Heart right ventricle (tissue), 16 donors: ENCODE data around the gene F8A1. TPM values are rescaled to one million over a fixed set of nuclear protein-coding genes. Genes with fewer than 3 reads are reported as not detected.
"Not testable (repeated sequence)": the region's sequence is repeated elsewhere in the genome, so short reads cannot be mapped to it uniquely, and the experiment has no call there.

ENCODE experiments used
- ATAC-seq, 8 donors: fragments of 200-7000 bp; cut with Tn5 transposase; one replicate each; pipeline ENCODE4 v1.9.1; 2020; ENCODE audit warnings: mild to moderate bottlenecking in 8 of 8, moderate library complexity in 8 of 8, moderate number of reproducible peaks in 1 of 8
- DNase-seq, 2 donors: peaks; one replicate each; pipeline ENCODE4 v3.0.0-alpha.2; 2020
- H3K27ac ChIP-seq, 10 donors: fragments of 200-600 bp; sonication (generic) in 2 of 10; one replicate each; pipeline versions ENCODE4 v1.5.0 to v1.8.0; 2020 to 2022; ENCODE audit warnings: mild to moderate bottlenecking in 3 of 10
- H3K27me3 ChIP-seq, 7 donors: fragments of 200-600 bp; one replicate each; pipeline ENCODE4 v1.8.0; 2021 to 2022; ENCODE audit warnings: mild to moderate bottlenecking in 2 of 7
- H3K36me3 ChIP-seq, 9 donors: fragments of 200-600 bp; sonication (generic) in 1 of 9; one replicate each; pipeline versions ENCODE4 v1.5.0 to v1.8.0; 2020 to 2022; ENCODE audit warnings: mild to moderate bottlenecking in 2 of 9
- H3K4me1 ChIP-seq, 9 donors: fragments of 200-600 bp; sonication (generic) in 1 of 9; one replicate each; pipeline versions ENCODE4 v1.5.0 to v1.8.0; 2020 to 2022; ENCODE audit warnings: mild to moderate bottlenecking in 4 of 9
- H3K4me3 ChIP-seq, 10 donors: fragments of 200-600 bp; sonication (generic) in 2 of 10; one replicate each; pipeline versions ENCODE4 v1.5.0 to v1.8.0; 2020 to 2022; ENCODE audit warnings: mild to moderate bottlenecking in 7 of 10, moderate library complexity in 2 of 10
- H3K9me3 ChIP-seq, 11 donors: fragments of 200-600 bp in 10 of 11; sonication (generic) in 2 of 11; one replicate each; pipeline versions ENCODE4 v1.5.0 to v1.8.0; 2013 to 2022; ENCODE audit warnings: mild to moderate bottlenecking in 2 of 11, control low read depth in 1 of 11, moderate library complexity in 1 of 11
- CTCF ChIP-seq, 9 donors: fragments of 200-600 bp; sonication (generic) in 2 of 9; IDR thresholded peaks; one replicate each; pipeline versions ENCODE4 v1.5.0 to v1.8.0; 2021 to 2022; ENCODE audit warnings: antibody characterized with exemption in 9 of 9, mild to moderate bottlenecking in 5 of 9, moderate library complexity in 1 of 9
- WGBS, 2 donors: extraction: QIAGEN DNeasy Blood & Tissue Kit; methylation state at CpG; one replicate each; pipeline ENCODE4 v1.1.7; 2013; ENCODE audit warnings: inconsistent platforms in 1 of 2; 5-methylcytosine and 5-hydroxymethylcytosine counted together
- intact Hi-C, 10 donors: fragments of 100-400 bp; cut with DNase I; formaldehyde crosslinking; loops; one replicate each; pipeline versions ENCODE4 v1.11.1 to v1.14.2; 2022
- microRNA-seq, 2 donors: library from miRNA; unstranded; fragments of <30 nt; microRNA quantifications; one replicate each; pipeline ENCODE4 v1.2.0, GENCODE V29; 2021
- polyA plus RNA-seq, 2 donors: library from polyadenylated mRNA; stranded (reverse); fragments of 200-250 nt; gene quantifications; one replicate each; pipeline ENCODE4 v1.2.3, GENCODE V29; 2013
- total RNA-seq, 10 donors: library from RNA; stranded (reverse); fragmentation: NEBNext Ultra II Directional in 3 of 10; extraction: Animal tissue kit (Norgen Biotek cat#: 25700) in 3 of 10; gene quantifications; one replicate each; pipeline versions ENCODE4 v1.2.1 to v1.2.4, GENCODE V29; 2021 to 2023
- donor health status: Arrhythmogenic right ventricular cardiomyopathy.
- donor health status: ischemic (EF 13 %, LVEDD 7.1; RV severe dilation, severe dysfunction).
- donor health status: healthy with polysubstance abuse.
- donor health status: DM: no; HTN: yes; CAD: no.
- donor health status: DM: no; HTN: no; CAD: no.
- donor health status: ischemic (EF 25% LVEDD 6.9; RV normal size, moderate dysfunction).
- donor health status: ischemic (EF 25% LVEDD 5.7; RV mildly dilated, moderate dysfunction).
- donor health status: healthy.
- donor health status: DM: yes; HTN: yes; CAD: no.
- donor health status: Ischemic cardiomyopathy.
- donor health status: ischemic (EF 35%, LVEDD 5.7; RV mildly dilated, moderate dysfunction).
- donor health status: nonischemic (EF 11% LVEDD 7.7; RV severe dilation, severe dysfunction).
- donor health status: DM: yes; HTN: yes; CAD: no.
- donor health status: PGD.
- donor health status: ischemic (EF 29% LVEDD 5.4; RV normal size, mild dysfunction).
- donor health status: nonischemic (EF 23%, LVEDD 6.1; RV moderate dilation, normal function).

F8A1 gene
- total and polyA plus RNA-seq, 12 donors: 13.9 to 41.5 (median 26.9) TPM

GRCh38 chrX:154914052-154914451, 27.9 kb downstream of the F8A1 start:
- no peaks in the 10 kb centered on the region for H3K36me3 ChIP-seq
- H3K27ac ChIP-seq: no peak overlapping the region
- 95 to 100% methylated on average over 2 of the region's 2 CpGs for WGBS, 2 donors
- no peak for TF ChIP-seq CTCF (IDR thresholded peaks at IDR 0.05)
- H3K4me3 ChIP-seq: no peak overlapping the region
- intact Hi-C loops: no loop called here
- no peaks in the 10 kb centered on the region for H3K27me3 ChIP-seq
- H3K9me3 ChIP-seq: peaks cover 0 to 27% (median 5%) of the 10 kb centered on the region in 11 donors
- no peak for ATAC-seq
- no peak for DNase-seq
- H3K4me1 ChIP-seq: no peaks in the 10 kb centered on the region

- 7 to 18% methylated on average over 5 of the region's 5 CpGs for WGBS, 2 donors
- peak overlapping the region in 4 of 10 donors; percentile 16 to 27 (median 24) for H3K4me3 ChIP-seq
- ATAC-seq (peak; percentile 46 to 70 (median 56)), DNase-seq (peak in 1 of 2 donors; percentile 60)
- no peaks in the 10 kb centered on the region for H3K27me3 ChIP-seq
- TF ChIP-seq CTCF (IDR thresholded peaks at IDR 0.05): peak in 7 of 9 donors; percentile 38 to 66 (median 56)
- H3K36me3 ChIP-seq: no peaks in the 10 kb centered on the region
- no peak overlapping the region for H3K27ac ChIP-seq
- intact Hi-C loops: no loop called here
- H3K9me3 ChIP-seq: peaks cover 0 to 19% (median 0%) of the 10 kb centered on the region in 11 donors
- no peaks in the 10 kb centered on the region for H3K4me1 ChIP-seq
Measured at GRCh38 chrX:154918060-154918483, 31.9 kb downstream of the F8A1 start.

- H3K27me3 ChIP-seq, DNase-seq, H3K27ac ChIP-seq, H3K9me3 ChIP-seq, H3K4me3 ChIP-seq, H3K4me1 ChIP-seq, H3K36me3 ChIP-seq, intact Hi-C loops, ATAC-seq: not testable (repeated sequence)
- 88 to 97% methylated on average over 5 of the region's 5 CpGs for WGBS, 2 donors
Measured at GRCh38 chrX:154924771-154925170, 38.6 kb downstream of the F8A1 start.

Small RNA genes within 50 kb of the gene (microRNA-seq; reads per million reads assigned to microRNA genes)
- gene MIR1184-1: 0 reads per million in 2 donors

Other genes with a start within 250 kb of the F8A1 start
- not detected for gene CTAG2, start 232.8 kb upstream of the F8A1 start, total RNA-seq
- gene CTAG2, start 232.8 kb upstream of the F8A1 start, polyA plus RNA-seq: not detected
- gene GAB3, start 135.3 kb upstream of the F8A1 start, total RNA-seq: 10 to 100 TPM; 13.6 to 32.1 (median 22.0) TPM
- 10 to 100 TPM in 1 of 2 donors, 1 to 10 TPM in 1; 5.9 to 25.2 TPM for gene GAB3, start 135.3 kb upstream of the F8A1 start, polyA plus RNA-seq
- gene DKC1, start 123.5 kb upstream of the F8A1 start, total RNA-seq: 10 to 100 TPM; 18.8 to 31.9 (median 26.6) TPM
- gene DKC1, start 123.5 kb upstream of the F8A1 start, polyA plus RNA-seq: 10 to 100 TPM; 25.0 to 25.5 TPM
- gene MPP1, start 80.9 kb upstream of the F8A1 start, total RNA-seq: 10 to 100 TPM; 31.8 to 50.6 (median 40.3) TPM
- gene MPP1, start 80.9 kb upstream of the F8A1 start, polyA plus RNA-seq: 10 to 100 TPM; 18.4 to 20.8 TPM
- under 1 TPM in 3 of 10 donors, not detected in 7; 0.28 to 0.47 (median 0.28) TPM for gene SMIM9, start 51.7 kb upstream of the F8A1 start, total RNA-seq
- not detected for gene SMIM9, start 51.7 kb upstream of the F8A1 start, polyA plus RNA-seq
- gene F8, start 136.4 kb downstream of the F8A1 start, total RNA-seq: 10 to 100 TPM; 21.6 to 92.4 (median 36.4) TPM
- gene F8, start 136.4 kb downstream of the F8A1 start, polyA plus RNA-seq: 10 to 100 TPM; 40.6 to 80.4 TPM
- 100 to 1,000 TPM; 249 to 428 (median 312) TPM for gene FUNDC2, start 140.5 kb downstream of the F8A1 start, total RNA-seq
- 100 to 1,000 TPM; 234 to 530 TPM for gene FUNDC2, start 140.5 kb downstream of the F8A1 start, polyA plus RNA-seq
- gene CMC4, start 184.8 kb downstream of the F8A1 start, total RNA-seq: 10 to 100 TPM; 16.6 to 25.8 (median 21.6) TPM
- 10 to 100 TPM; 30.6 to 33.5 TPM for gene CMC4, start 184.8 kb downstream of the F8A1 start, polyA plus RNA-seq
- gene MTCP1, start 184.8 kb downstream of the F8A1 start, total RNA-seq: 10 to 100 TPM; 32.3 to 53.5 (median 48.8) TPM
- 100 to 1,000 TPM in 1 of 2 donors, 10 to 100 TPM in 1; 21.2 to 384 TPM for gene MTCP1, start 184.8 kb downstream of the F8A1 start, polyA plus RNA-seq
- gene BRCC3, start 185.2 kb downstream of the F8A1 start, total RNA-seq: 10 to 100 TPM; 13.9 to 20.3 (median 16.6) TPM
- 1 to 10 TPM; 4.9 to 8.4 TPM for gene BRCC3, start 185.2 kb downstream of the F8A1 start, polyA plus RNA-seq